DMS153 treated with DMSO at 0.1 percent for 48 hours (cell line): ENCODE results near the gene ARIH1.
"Not testable (repeated sequence)": the region's sequence is repeated elsewhere in the genome, so short reads cannot be mapped to it uniquely, and the experiment has no call there.

Experiments used
- DNase-seq: peaks from one replicate; lab custom pipeline; 2025; ENCODE audit not compliant: unreplicated experiment; lab: John Stamatoyannopoulos, UW

ARIH1 gene

GRCh38 chr15:72473614-72474465, at the start of gene ARIH1:
TSS of gene ARIH1 (plus strand) at chr15:72474330. CDS start at chr15:72474640, 310 bp downstream.
- DNase-seq, result peak; percentile 46

- no peak for DNase-seq
These were observed 47.4 kb upstream of the ARIH1 start for GRCh38 chr15:72426753-72427152.

GRCh38 chr15:72437650-72438316, 36.3 kb upstream of the ARIH1 start:
- DNase-seq, result no peak

GRCh38 chr15:72442848-72443247, 31.3 kb upstream of the ARIH1 start:
- not testable (repeated sequence) for DNase-seq

- DNase-seq, result no peak
These were observed 28.7 kb upstream of the ARIH1 start for GRCh38 chr15:72445426-72445825.

GRCh38 chr15:72450805-72451204, 23.3 kb upstream of the ARIH1 start:
- DNase-seq, result no peak

GRCh38 chr15:72451224-72451623, 22.9 kb upstream of the ARIH1 start:
- DNase-seq, result no peak

- DNase-seq, result no peak
These were observed 17.4 kb upstream of the ARIH1 start for GRCh38 chr15:72456684-72457083.

GRCh38 chr15:72460402-72460801, 13.7 kb upstream of the ARIH1 start:
- DNase-seq, result no peak

- no peak for DNase-seq
These were observed 10.4 kb upstream of the ARIH1 start for GRCh38 chr15:72463702-72464101.

GRCh38 chr15:72464251-72464650, 9.9 kb upstream of the ARIH1 start:
- DNase-seq, result no peak

GRCh38 chr15:72468103-72468502, 6.0 kb upstream of the ARIH1 start:
- DNase-seq, result no peak

GRCh38 chr15:72472992-72473610, 1.0 kb upstream of the ARIH1 start:
- DNase-seq, result peak; percentile 4

- no peak for DNase-seq
These were observed 359 bp downstream of the ARIH1 start for GRCh38 chr15:72474466-72474911.

GRCh38 chr15:72474912-72475628, 940 bp downstream of the ARIH1 start:
- no peak for DNase-seq

- no peak for DNase-seq
These were observed 1.5 kb downstream of the ARIH1 start for GRCh38 chr15:72475674-72476073.

GRCh38 chr15:72476330-72476729, 2.2 kb downstream of the ARIH1 start:
- not testable (repeated sequence) for DNase-seq

- DNase-seq, result no peak
These were observed 7.0 kb downstream of the ARIH1 start for GRCh38 chr15:72481015-72481659.

GRCh38 chr15:72482275-72482674, 8.1 kb downstream of the ARIH1 start:
- no peak for DNase-seq

GRCh38 chr15:72483279-72483678, 9.1 kb downstream of the ARIH1 start:
- DNase-seq, result no peak

GRCh38 chr15:72486144-72486543, 12.0 kb downstream of the ARIH1 start:
- DNase-seq, result no peak
